SK-N-SH treated with all-trans-retinoic acid at 6 μM for 48 hours (cell line): Measurements from ENCODE around the gene LANCL3.

ENCODE experiments used
- ATAC-seq: fragments of 200-7000 bp; cut with Tn5 transposase; 3 replicates; pipeline ENCODE4 v1.9.1; 2020; ENCODE audit warnings: mild to moderate bottlenecking, moderate library complexity
- ARNTL ChIP-seq: fragments of 450-650 bp; formaldehyde crosslinking; IDR thresholded peaks from 2 replicates; pipeline ENCODE4 v1.5.0; 2020; ENCODE audit warnings: low read depth, mild to moderate bottlenecking, moderate library complexity, borderline replicate concordance
- BACH2 ChIP-seq: fragments of 250-450 bp; sonication (Bioruptor Pico); IDR thresholded peaks from 2 replicates; pipeline ENCODE4 v1.9.0; 2021; ENCODE audit warnings: mild to moderate bottlenecking, borderline replicate concordance
- CSDC2 ChIP-seq: fragments of 250-450 bp; sonication (Bioruptor Pico); IDR thresholded peaks from 2 replicates; pipeline ENCODE4 v1.5.0; 2020; ENCODE audit warnings: mild to moderate bottlenecking, moderate library complexity
- ESRRG ChIP-seq: fragments of 250-450 bp; sonication (Bioruptor Pico); IDR thresholded peaks from 2 replicates; pipeline ENCODE4 v1.6.1; 2021; ENCODE audit warnings: mild to moderate bottlenecking
- GLIS3 ChIP-seq: fragments of 250-450 bp; sonication (Bioruptor Pico); IDR thresholded peaks from 2 replicates; pipeline ENCODE4 v1.5.0; 2020; ENCODE audit warnings: mild to moderate bottlenecking, moderate library complexity
- ISL1 ChIP-seq: fragments of 250-450 bp; sonication (Bioruptor Pico); IDR thresholded peaks from 2 replicates; pipeline ENCODE4 v2.1.2; 2022; ENCODE audit warnings: mild to moderate bottlenecking, moderate library complexity
- OSR1 ChIP-seq: fragments of 250-450 bp; sonication (Bioruptor Pico); IDR thresholded peaks from 2 replicates; pipeline ENCODE4 v1.8.0; 2022; ENCODE audit warnings: moderate library complexity, mild to moderate bottlenecking, inconsistent platforms
- PPARA ChIP-seq: fragments of 250-450 bp; sonication (Bioruptor Pico); IDR thresholded peaks from 2 replicates; pipeline ENCODE4 v1.5.0; 2020; ENCODE audit warnings: mild to moderate bottlenecking, borderline replicate concordance
- RARB ChIP-seq: fragments of 250-450 bp; sonication (Bioruptor Pico); IDR thresholded peaks from 2 replicates; pipeline ENCODE4 v1.8.0; 2021; ENCODE audit warnings: mild to moderate bottlenecking, moderate library complexity
- SNAI2 ChIP-seq: fragments of 250-450 bp; sonication (Bioruptor Pico); IDR thresholded peaks from 2 replicates; pipeline ENCODE4 v1.5.0; 2020; ENCODE audit warnings: mild to moderate bottlenecking, moderate library complexity
- TCF4 ChIP-seq: fragments of 250-450 bp; sonication (Bioruptor Pico); IDR thresholded peaks from 2 replicates; pipeline ENCODE4 v1.8.0; 2021; ENCODE audit warnings: mild to moderate bottlenecking, moderate library complexity, borderline replicate concordance
- TOX ChIP-seq: fragments of 250-450 bp; sonication (Bioruptor Pico); IDR thresholded peaks from 2 replicates; pipeline ENCODE4 v1.8.0; 2021; ENCODE audit warnings: mild to moderate bottlenecking, moderate library complexity, borderline replicate concordance
- TSHZ2 ChIP-seq: fragments of 250-450 bp; sonication (Bioruptor Pico); IDR thresholded peaks from 2 replicates; pipeline ENCODE4 v1.5.0; 2020; ENCODE audit warnings: mild to moderate bottlenecking, moderate library complexity
- ZC3H10 ChIP-seq: fragments of 250-450 bp; sonication (Bioruptor Pico); IDR thresholded peaks from 2 replicates; pipeline ENCODE4 v1.5.1; 2021; ENCODE audit warnings: mild to moderate bottlenecking, moderate library complexity
- ZFP3 ChIP-seq: fragments of 250-450 bp; sonication (Bioruptor Pico); IDR thresholded peaks from 2 replicates; pipeline ENCODE4 v1.5.0; 2020; ENCODE audit warnings: mild to moderate bottlenecking, moderate library complexity
- ZFP30 ChIP-seq: fragments of 450-650 bp; formaldehyde crosslinking; IDR thresholded peaks from 2 replicates; pipeline ENCODE4 v1.5.0; 2022; ENCODE audit warnings: mild to moderate bottlenecking, moderate library complexity
- ZNF565 ChIP-seq: fragments of 450-650 bp; formaldehyde crosslinking; conservative IDR thresholded peaks from 2 replicates; pipeline ENCODE4 v1.5.0; 2020; ENCODE audit warnings: low read depth, mild to moderate bottlenecking, moderate library complexity
- ZNF70 ChIP-seq: fragments of 450-650 bp; formaldehyde crosslinking; IDR thresholded peaks from 2 replicates; pipeline ENCODE4 v1.5.0; 2020; ENCODE audit warnings: mild to moderate bottlenecking, moderate library complexity
- ZNF8 ChIP-seq: fragments of 450-650 bp; formaldehyde crosslinking; IDR thresholded peaks from 2 replicates; pipeline ENCODE4 v1.5.0; 2020; ENCODE audit warnings: mild to moderate bottlenecking, moderate library complexity
- TF ChIP-seq, protein P1 (sequence below): fragments of 250-450 bp; sonication (Bioruptor Pico); IDR thresholded peaks from 2 replicates; pipeline ENCODE4 v1.5.1; 2020; ENCODE audit warnings: low read depth, mild to moderate bottlenecking, moderate library complexity
- TF ChIP-seq, protein P2 (sequence below): fragments of 250-450 bp; sonication (Bioruptor Pico); IDR thresholded peaks from 2 replicates; pipeline ENCODE4 v1.5.1; 2021; ENCODE audit warnings: mild to moderate bottlenecking, moderate library complexity
- TF ChIP-seq, protein P3 (sequence below): fragments of 250-450 bp; sonication (Bioruptor Pico); IDR thresholded peaks from 2 replicates; pipeline ENCODE4 v1.8.0; 2020; ENCODE audit warnings: mild to moderate bottlenecking, moderate library complexity, borderline replicate concordance

LANCL3 gene

DNA sequence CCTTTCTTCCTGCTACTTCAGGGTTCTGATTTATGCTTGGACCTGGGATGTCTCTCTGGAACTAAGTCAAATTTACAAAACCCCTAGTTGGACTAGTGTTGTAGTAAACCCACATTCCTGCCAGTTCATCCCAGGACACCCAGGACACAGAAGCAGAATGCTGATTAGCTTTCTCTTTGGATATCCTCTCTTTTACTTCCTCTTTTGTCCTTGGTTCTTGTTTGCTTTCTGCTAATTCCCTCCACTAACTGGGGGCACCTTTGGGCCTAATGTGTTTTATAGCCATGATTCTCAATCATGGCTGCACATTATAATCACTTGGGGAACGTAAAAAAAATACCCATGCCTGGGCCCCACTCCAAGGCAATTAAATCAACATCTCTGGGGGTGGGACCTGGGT lies 42.5 kb downstream of the LANCL3 start:
- no peak for ATAC-seq

GRCh38 chrX:37627602-37628001 lies 56.1 kb downstream of the LANCL3 start:
- TF ChIP-seq ZFP3 (no peak), ZFP30 (no peak), ARNTL (CRISPR knock-in tag) (no peak), CSDC2 (CRISPR knock-in tag) (no peak), RARB (no peak), OSR1 (no peak), TCF4 (CRISPR knock-in tag) (no peak), PPARA (CRISPR knock-in tag) (no peak), ZC3H10 (CRISPR knock-in tag) (no peak)
- TF ChIP-seq, protein P1, sequence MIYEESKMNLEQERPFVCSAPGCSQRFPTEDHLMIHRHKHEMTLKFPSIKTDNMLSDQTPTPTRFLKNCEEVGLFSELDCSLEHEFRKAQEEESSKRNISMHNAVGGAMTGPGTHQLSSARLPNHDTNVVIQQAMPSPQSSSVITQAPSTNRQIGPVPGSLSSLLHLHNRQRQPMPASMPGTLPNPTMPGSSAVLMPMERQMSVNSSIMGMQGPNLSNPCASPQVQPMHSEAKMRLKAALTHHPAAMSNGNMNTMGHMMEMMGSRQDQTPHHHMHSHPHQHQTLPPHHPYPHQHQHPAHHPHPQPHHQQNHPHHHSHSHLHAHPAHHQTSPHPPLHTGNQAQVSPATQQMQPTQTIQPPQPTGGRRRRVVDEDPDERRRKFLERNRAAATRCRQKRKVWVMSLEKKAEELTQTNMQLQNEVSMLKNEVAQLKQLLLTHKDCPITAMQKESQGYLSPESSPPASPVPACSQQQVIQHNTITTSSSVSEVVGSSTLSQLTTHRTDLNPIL: no peak
- TF ChIP-seq, protein P2, sequence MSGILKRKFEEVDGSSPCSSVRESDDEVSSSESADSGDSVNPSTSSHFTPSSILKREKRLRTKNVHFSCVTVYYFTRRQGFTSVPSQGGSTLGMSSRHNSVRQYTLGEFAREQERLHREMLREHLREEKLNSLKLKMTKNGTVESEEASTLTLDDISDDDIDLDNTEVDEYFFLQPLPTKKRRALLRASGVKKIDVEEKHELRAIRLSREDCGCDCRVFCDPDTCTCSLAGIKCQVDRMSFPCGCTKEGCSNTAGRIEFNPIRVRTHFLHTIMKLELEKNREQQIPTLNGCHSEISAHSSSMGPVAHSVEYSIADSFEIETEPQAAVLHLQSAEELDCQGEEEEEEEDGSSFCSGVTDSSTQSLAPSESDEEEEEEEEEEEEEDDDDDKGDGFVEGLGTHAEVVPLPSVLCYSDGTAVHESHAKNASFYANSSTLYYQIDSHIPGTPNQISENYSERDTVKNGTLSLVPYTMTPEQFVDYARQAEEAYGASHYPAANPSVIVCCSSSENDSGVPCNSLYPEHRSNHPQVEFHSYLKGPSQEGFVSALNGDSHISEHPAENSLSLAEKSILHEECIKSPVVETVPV (CRISPR knock-in tag): no peak
- no peak for ATAC-seq

More for the DNA sequence above, 42.5 kb downstream of the LANCL3 start:
- no peak for TF ChIP-seq TCF4 (CRISPR knock-in tag)
- TF ChIP-seq ZFP3: no peak
- TF ChIP-seq, protein P1: no peak
- no peak for TF ChIP-seq TOX (CRISPR knock-in tag)
- TF ChIP-seq CSDC2 (CRISPR knock-in tag): no peak
- no peak for TF ChIP-seq SNAI2 (CRISPR knock-in tag)
- TF ChIP-seq, all 23 proteins: peak for 0

GRCh38 chrX:37638047-37638446 lies 66.6 kb downstream of the LANCL3 start:
- TF ChIP-seq ZNF8 (CRISPR knock-in tag) (no peak), ZC3H10 (CRISPR knock-in tag) (no peak), TOX (CRISPR knock-in tag) (no peak), SNAI2 (CRISPR knock-in tag) (no peak), GLIS3 (no peak), ZNF70 (CRISPR knock-in tag) (no peak), ESRRG (no peak), OSR1 (no peak), ARNTL (CRISPR knock-in tag) (no peak), PPARA (CRISPR knock-in tag) (no peak), TCF4 (CRISPR knock-in tag) (no peak), RARB (no peak), ZNF565 (CRISPR knock-in tag) (no peak)
- TF ChIP-seq, protein P1: no peak
- TF ChIP-seq, protein P3, sequence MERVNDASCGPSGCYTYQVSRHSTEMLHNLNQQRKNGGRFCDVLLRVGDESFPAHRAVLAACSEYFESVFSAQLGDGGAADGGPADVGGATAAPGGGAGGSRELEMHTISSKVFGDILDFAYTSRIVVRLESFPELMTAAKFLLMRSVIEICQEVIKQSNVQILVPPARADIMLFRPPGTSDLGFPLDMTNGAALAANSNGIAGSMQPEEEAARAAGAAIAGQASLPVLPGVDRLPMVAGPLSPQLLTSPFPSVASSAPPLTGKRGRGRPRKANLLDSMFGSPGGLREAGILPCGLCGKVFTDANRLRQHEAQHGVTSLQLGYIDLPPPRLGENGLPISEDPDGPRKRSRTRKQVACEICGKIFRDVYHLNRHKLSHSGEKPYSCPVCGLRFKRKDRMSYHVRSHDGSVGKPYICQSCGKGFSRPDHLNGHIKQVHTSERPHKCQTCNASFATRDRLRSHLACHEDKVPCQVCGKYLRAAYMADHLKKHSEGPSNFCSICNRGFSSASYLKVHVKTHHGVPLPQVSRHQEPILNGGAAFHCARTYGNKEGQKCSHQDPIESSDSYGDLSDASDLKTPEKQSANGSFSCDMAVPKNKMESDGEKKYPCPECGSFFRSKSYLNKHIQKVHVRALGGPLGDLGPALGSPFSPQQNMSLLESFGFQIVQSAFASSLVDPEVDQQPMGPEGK (CRISPR knock-in tag): no peak
- no peak for ATAC-seq

GRCh38 chrX:37640142-37640541 lies 68.7 kb downstream of the LANCL3 start:
- no peak for ATAC-seq
- TF ChIP-seq ISL1 (no peak), GLIS3 (no peak), ZNF8 (CRISPR knock-in tag) (no peak), ZNF70 (CRISPR knock-in tag) (no peak), ARNTL (CRISPR knock-in tag) (no peak), ESRRG (no peak), BACH2 (no peak), TSHZ2 (CRISPR knock-in tag) (no peak), OSR1 (no peak), CSDC2 (CRISPR knock-in tag) (no peak)
- TF ChIP-seq, protein P1: no peak
